Measurements from ENCODE around the gene CNPPD1. TPM values are rescaled to one million over a fixed set of nuclear protein-coding genes. Genes with fewer than 3 reads are reported as not detected.

The CNPPD1 gene
- total RNA-seq: 13.4 and 14.5 TPM in 2 replicates

GRCh38 chr2:219176818-219177551 lies at the start of gene CNPPD1:
Gene CNPPD1, minus strand, starts transcription at chr2:219176925. Its CDS starts 97 bp downstream, at chr2:219176828.

GRCh38 chr2:219218732-219219701 lies 42.3 kb upstream of the CNPPD1 start, which contains the start of gene ABCB6:
Gene ABCB6, minus strand, starts transcription at chr2:219218958. Its CDS starts 285 bp downstream, at chr2:219218673.

GRCh38 chr2:219206328-219207133 lies 29.8 kb upstream of the CNPPD1 start, which contains the start of gene ZFAND2B:
Gene ZFAND2B, plus strand, starts transcription at chr2:219206782. Its CDS starts 206 bp downstream, at chr2:219206988.

GRCh38 chr2:219177552-219178376 lies 1.0 kb upstream of the CNPPD1 start, which contains the start of gene RETREG2:
Gene RETREG2, plus strand, starts transcription at chr2:219178275. Its CDS starts 78 bp downstream, at chr2:219178353.

GRCh38 chr2:219169930-219170654 lies 6.6 kb downstream of the CNPPD1 start, which contains the start of gene SLC23A3:
Gene SLC23A3, minus strand, starts transcription at chr2:219170029. Its CDS starts 45 bp downstream, at chr2:219169984.

GRCh38 chr2:219160186-219161017 lies 16.3 kb downstream of the CNPPD1 start, which contains the start of gene NHEJ1:
Gene NHEJ1, minus strand, starts transcription at chr2:219160815. Its CDS starts 2,453 bp downstream, at chr2:219158362.

Other genes starting within 250 kb of the CNPPD1 start
- not detected in 2 replicates for gene CDK5R2, start 217.3 kb downstream of the CNPPD1 start, total RNA-seq
- gene FEV, start 191.7 kb downstream of the CNPPD1 start, total RNA-seq: not detected in 2 replicates
- gene CRYBA2, start 183.5 kb downstream of the CNPPD1 start, total RNA-seq: not detected in 2 replicates
- gene CFAP65, start 135.4 kb downstream of the CNPPD1 start, total RNA-seq: not detected in 2 replicates
- under 0.01 TPM in 1 of 2 replicates, not detected in the other for gene IHH, start 116.0 kb downstream of the CNPPD1 start, total RNA-seq
- 21.9 and 23.6 TPM in 2 replicates for gene NHEJ1, start 16.1 kb downstream of the CNPPD1 start, total RNA-seq
- gene SLC23A3, start 6.9 kb downstream of the CNPPD1 start, total RNA-seq: 0.54 and 2.0 TPM in 2 replicates
- 75.0 and 85.6 TPM in 2 replicates for gene RETREG2, start 1.4 kb upstream of the CNPPD1 start, total RNA-seq
- gene ZFAND2B, start 29.9 kb upstream of the CNPPD1 start, total RNA-seq: 31.4 and 37.8 TPM in 2 replicates
- gene ABCB6, start 42.0 kb upstream of the CNPPD1 start, total RNA-seq: 16.1 and 38.0 TPM in 2 replicates
- 36.1 and 71.0 TPM in 2 replicates for gene ATG9A, start 52.7 kb upstream of the CNPPD1 start, total RNA-seq
- 34.9 and 45.5 TPM in 2 replicates for gene ANKZF1, start 52.9 kb upstream of the CNPPD1 start, total RNA-seq
- gene GLB1L, start 68.5 kb upstream of the CNPPD1 start, total RNA-seq: 28.3 and 33.0 TPM in 2 replicates
- 30.2 and 77.9 TPM in 2 replicates for gene STK16, start 68.6 kb upstream of the CNPPD1 start, total RNA-seq
- gene TUBA4B, start 76.3 kb upstream of the CNPPD1 start, total RNA-seq: not detected in 2 replicates
- 5.1 and 69.6 TPM in 2 replicates for gene TUBA4A, start 77.0 kb upstream of the CNPPD1 start, total RNA-seq
- 63.2 and 74.1 TPM in 2 replicates for gene DNAJB2, start 102.4 kb upstream of the CNPPD1 start, total RNA-seq
- under 0.01 and 0.11 TPM in 2 replicates for gene PTPRN, start 132.5 kb upstream of the CNPPD1 start, total RNA-seq
- gene RESP18, start 155.8 kb upstream of the CNPPD1 start, total RNA-seq: not detected in 2 replicates
- 47.5 and 55.0 TPM in 2 replicates for gene DNPEP, start 211.0 kb upstream of the CNPPD1 start, total RNA-seq
- under 0.01 TPM in 1 of 2 replicates, not detected in the other for gene DES, start 241.5 kb upstream of the CNPPD1 start, total RNA-seq